ENCODE data around the gene DLG5. TPM values are rescaled to one million over a fixed set of nuclear protein-coding genes. Genes with fewer than 3 reads are reported as not detected.

Gene DLG5
- total and polyA plus RNA-seq, 11 donors = 5.2 to 27.1 (median 12.8) TPM

- WGBS, 4 donors = 84 to 95% (median 92%) methylated on average over 2 of the region's 2 CpGs
- no peaks in the 10 kb centered on the region for H3K36me3 ChIP-seq
- H3K4me3 ChIP-seq = no peak overlapping the region
- ATAC-seq = no peak
- intact Hi-C loops (cut with DNase I) = no loop called here
- TF ChIP-seq CTCF (IDR thresholded peaks at IDR 0.05) = no peak
- TF ChIP-seq POLR2A (IDR thresholded peaks at IDR 0.05) = no peak
- peaks cover 0 to 26% (median 6%) of the 10 kb centered on the region in 12 donors for H3K4me1 ChIP-seq
- H3K27me3 ChIP-seq = no peaks in the 10 kb centered on the region
- H3K9me3 ChIP-seq = no peaks in the 10 kb centered on the region
- no peak for DNase-seq
- H3K27ac ChIP-seq = no peak overlapping the region
Measured at GRCh38 chr10:77912576-77912975, 14.0 kb downstream of the DLG5 start.

GRCh38 chr10:77911535-77912123 is 14.9 kb downstream of the DLG5 start:
- WGBS, 4 donors = 81 to 94% (median 93%) methylated on average over 7 of the region's 7 CpGs
- H3K4me1 ChIP-seq = peaks cover 0 to 33% (median 8%) of the 10 kb centered on the region in 12 donors
- H3K27me3 ChIP-seq = no peaks in the 10 kb centered on the region
- H3K4me3 ChIP-seq = no peak overlapping the region
- TF ChIP-seq CTCF (IDR thresholded peaks at IDR 0.05) (no peak), POLR2A (IDR thresholded peaks at IDR 0.05) (no peak)
- H3K9me3 ChIP-seq = no peaks in the 10 kb centered on the region
- H3K27ac ChIP-seq = no peak overlapping the region
- ATAC-seq = no peak
- no peaks in the 10 kb centered on the region for H3K36me3 ChIP-seq
- intact Hi-C loops (cut with DNase I) = no loop called here
- no peak for DNase-seq

GRCh38 chr10:77910524-77911145 is 15.9 kb downstream of the DLG5 start:
- peaks cover 0 to 33% (median 8%) of the 10 kb centered on the region in 12 donors for H3K4me1 ChIP-seq
- no peak overlapping the region for H3K4me3 ChIP-seq
- no peak overlapping the region for H3K27ac ChIP-seq
- intact Hi-C loops (cut with DNase I) = no loop called here
- H3K36me3 ChIP-seq = no peaks in the 10 kb centered on the region
- no peaks in the 10 kb centered on the region for H3K9me3 ChIP-seq
- TF ChIP-seq POLR2A (IDR thresholded peaks at IDR 0.05) = no peak
- TF ChIP-seq CTCF (IDR thresholded peaks at IDR 0.05) = no peak
- 86 to 95% (median 93%) methylated on average over 8 of the region's 8 CpGs for WGBS, 4 donors
- H3K27me3 ChIP-seq = no peaks in the 10 kb centered on the region
- ATAC-seq = no peak
- DNase-seq = no peak

GRCh38 chr10:77909749-77910375 is 16.7 kb downstream of the DLG5 start:
- Histone ChIP-seq H3K36me3 (no peaks in the 10 kb centered on the region), H3K27ac (no peak overlapping the region), H3K4me3 (no peak overlapping the region), H3K27me3 (no peaks in the 10 kb centered on the region), H3K4me1 (peaks cover 0 to 33% (median 8%) of the 10 kb centered on the region in 12 donors), H3K9me3 (no peaks in the 10 kb centered on the region)
- DNase-seq (no peak), ATAC-seq (peak in 3 of 4 donors; percentile 31 to 56 (median 43))
- WGBS, 4 donors = 63 to 72% (median 69%) methylated on average over 11 of the region's 11 CpGs
- intact Hi-C loops (cut with DNase I) = no loop called here
- TF ChIP-seq POLR2A (IDR thresholded peaks at IDR 0.05) = no peak
- no peak for TF ChIP-seq CTCF (IDR thresholded peaks at IDR 0.05)

Measured in heart left ventricle (tissue), 16 donors.